Peyer's patch (tissue), 4 donors: ENCODE results near the gene RYK. TPM values are rescaled to one million over a fixed set of nuclear protein-coding genes. Genes with fewer than 3 reads are reported as not detected.

Experiments
- DNase-seq, 3 donors: peaks; one replicate each; pipeline ENCODE4 v3.0.0-alpha.2; 2017 to 2019
- H3K27ac ChIP-seq, 4 donors: fragments of 200-600 bp; sonication (generic); one replicate each; pipeline ENCODE4 v1.5.1; 2016 to 2019
- H3K27me3 ChIP-seq, 2 donors: fragments of 200-600 bp; sonication (generic); one replicate each; pipeline ENCODE4 v1.5.1; 2019
- H3K36me3 ChIP-seq, 3 donors: fragments of 200-600 bp; sonication (generic); one replicate each; pipeline ENCODE4 v1.5.1; 2016 to 2019
- H3K4me1 ChIP-seq, 4 donors: fragments of 200-600 bp; sonication (generic); one replicate each; pipeline ENCODE4 v1.5.1; 2016 to 2019
- H3K4me3 ChIP-seq, 4 donors: fragments of 200-600 bp; sonication (generic); 1 replicate in 3 of 4; 2 replicates in 1 of 4; pipeline ENCODE4 v1.5.1; 2016 to 2019; ENCODE audit warnings: mild to moderate bottlenecking in 1 of 4
- H3K9me3 ChIP-seq, 4 donors: fragments of 200-600 bp; sonication (generic); one replicate each; pipeline ENCODE4 v1.5.1; 2016 to 2019; ENCODE audit warnings: mild to moderate bottlenecking in 1 of 4
- CTCF ChIP-seq, 6 experiments: fragments of 450-650 bp in 4 of 6; fragments of 200-600 bp in 2 of 6; sonication (generic) in 1 of 6; IDR thresholded peaks; one replicate each; pipeline ENCODE4 v1.5.1; 2017 to 2019; ENCODE audit warnings: antibody characterized with exemption in 6 of 6, mild to moderate bottlenecking in 3 of 6, moderate library complexity in 1 of 6
- POLR2A ChIP-seq, 2 donors: fragments of 450-650 bp; IDR thresholded peaks; one replicate each; pipeline ENCODE4 v1.5.1; 2017; ENCODE audit warnings: antibody characterized with exemption in 2 of 2, mild to moderate bottlenecking in 2 of 2, moderate library complexity in 2 of 2
- total RNA-seq, 4 donors: library from RNA; depleted of rRNA; stranded (reverse); fragments of >200 nt; gene quantifications; one replicate each; pipeline ENCODE4 v1.1.0, GENCODE V29; 2016

Gene RYK
- total RNA-seq, 4 donors from 2014 or later = 24.3 to 71.4 (median 38.2) TPM

GRCh38 chr3:134235577-134236076 is 15.0 kb downstream of the RYK start:
- DNase-seq = no peak
- TF ChIP-seq CTCF (IDR thresholded peaks at IDR 0.05) (no peak), POLR2A (IDR thresholded peaks at IDR 0.05) (no peak)
- H3K4me1 ChIP-seq = peaks cover 0 to 50% (median 8%) of the 10 kb centered on the region in 4 donors
- no peaks in the 10 kb centered on the region for H3K9me3 ChIP-seq
- no peak overlapping the region for H3K27ac ChIP-seq
- no peaks in the 10 kb centered on the region for H3K36me3 ChIP-seq
- no peak overlapping the region for H3K4me3 ChIP-seq
- H3K27me3 ChIP-seq = no peaks in the 10 kb centered on the region

GRCh38 chr3:134232951-134233350 is 17.7 kb downstream of the RYK start:
- H3K9me3 ChIP-seq = no peaks in the 10 kb centered on the region
- H3K36me3 ChIP-seq = no peaks in the 10 kb centered on the region
- H3K4me3 ChIP-seq = no peak overlapping the region
- no peak for DNase-seq
- TF ChIP-seq CTCF (IDR thresholded peaks at IDR 0.05) (no peak), POLR2A (IDR thresholded peaks at IDR 0.05) (no peak)
- no peaks in the 10 kb centered on the region for H3K27me3 ChIP-seq
- H3K27ac ChIP-seq = no peak overlapping the region
- H3K4me1 ChIP-seq = peaks cover 0 to 28% (median 4%) of the 10 kb centered on the region in 4 donors

- no peak overlapping the region for H3K27ac ChIP-seq
- no peak for DNase-seq
- no peaks in the 10 kb centered on the region for H3K9me3 ChIP-seq
- H3K4me3 ChIP-seq = no peak overlapping the region
- H3K36me3 ChIP-seq = no peaks in the 10 kb centered on the region
- H3K4me1 ChIP-seq = peaks cover 0 to 20% (median 4%) of the 10 kb centered on the region in 4 donors
- no peak for TF ChIP-seq POLR2A (IDR thresholded peaks at IDR 0.05)
- TF ChIP-seq CTCF (IDR thresholded peaks at IDR 0.05) = no peak
- no peaks in the 10 kb centered on the region for H3K27me3 ChIP-seq
Observed at GRCh38 chr3:134232151-134232550, 18.5 kb downstream of the RYK start.

- H3K27me3 ChIP-seq = no peaks in the 10 kb centered on the region
- H3K27ac ChIP-seq = no peak overlapping the region
- no peaks in the 10 kb centered on the region for H3K36me3 ChIP-seq
- H3K9me3 ChIP-seq = no peaks in the 10 kb centered on the region
- H3K4me3 ChIP-seq = no peak overlapping the region
- TF ChIP-seq CTCF (IDR thresholded peaks at IDR 0.05) (no peak), POLR2A (IDR thresholded peaks at IDR 0.05) (no peak)
- no peak for DNase-seq
- H3K4me1 ChIP-seq = peaks cover 0 to 11% (median 0%) of the 10 kb centered on the region in 4 donors
Observed at GRCh38 chr3:134231131-134231530, 19.5 kb downstream of the RYK start.

GRCh38 chr3:134229038-134229437 is 21.6 kb downstream of the RYK start:
- DNase-seq = no peak
- TF ChIP-seq CTCF (IDR thresholded peaks at IDR 0.05) (no peak), POLR2A (IDR thresholded peaks at IDR 0.05) (no peak)
- H3K9me3 ChIP-seq = no peaks in the 10 kb centered on the region
- no peak overlapping the region for H3K27ac ChIP-seq
- H3K4me3 ChIP-seq = no peak overlapping the region
- H3K36me3 ChIP-seq = no peaks in the 10 kb centered on the region
- H3K27me3 ChIP-seq = no peaks in the 10 kb centered on the region
- peaks cover 0 to 10% (median 0%) of the 10 kb centered on the region in 4 donors for H3K4me1 ChIP-seq

DNA sequence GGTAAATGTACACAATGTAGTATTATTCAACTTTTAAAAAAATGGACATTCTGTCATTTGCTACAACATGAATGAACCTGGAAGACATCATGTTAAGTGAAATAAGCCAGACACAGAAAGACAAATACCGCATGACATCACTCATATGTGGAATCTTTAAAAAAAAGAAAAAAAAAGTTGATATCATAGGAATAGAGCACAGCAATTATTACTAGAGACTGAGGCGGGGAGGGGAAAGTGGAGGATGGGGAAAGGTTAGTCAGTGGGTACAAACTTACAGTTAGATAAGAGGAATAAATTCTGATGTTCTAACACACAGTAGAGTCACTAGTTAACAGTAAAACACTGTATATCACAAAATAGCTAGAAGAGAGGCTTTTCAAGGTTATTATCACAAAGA is 22.2 kb downstream of the RYK start:
- H3K4me1 ChIP-seq = peaks cover 0 to 10% (median 0%) of the 10 kb centered on the region in 4 donors
- H3K4me3 ChIP-seq = no peak overlapping the region
- no peaks in the 10 kb centered on the region for H3K9me3 ChIP-seq
- TF ChIP-seq CTCF (IDR thresholded peaks at IDR 0.05) = no peak
- no peak for TF ChIP-seq POLR2A (IDR thresholded peaks at IDR 0.05)
- H3K27ac ChIP-seq = no peak overlapping the region
- H3K36me3 ChIP-seq = no peaks in the 10 kb centered on the region
- no peak for DNase-seq
- H3K27me3 ChIP-seq = no peaks in the 10 kb centered on the region
